IPS-20b (cell line): ENCODE measurements around the gene IFNLR1.

ENCODE experiments used
- H3K27ac ChIP-seq: one replicate; pipeline ENCODE4 v1.5.1; 2013; ENCODE audit warnings: low read length
- H3K27me3 ChIP-seq: 2 replicates; pipeline ENCODE4 v1.6.1; 2013; ENCODE audit warnings: mild to moderate bottlenecking, low read length, inconsistent platforms; ENCODE audit not compliant: insufficient read depth
- H3K36me3 ChIP-seq: 2 replicates; pipeline ENCODE4 v1.6.1; 2013; ENCODE audit warnings: low read depth, mild to moderate bottlenecking, inconsistent platforms, low read length, moderate library complexity; ENCODE audit not compliant: insufficient read depth
- H3K4me1 ChIP-seq: 2 replicates; pipeline ENCODE4 v1.6.1; 2013; ENCODE audit warnings: mild to moderate bottlenecking, control low read depth, inconsistent platforms, low read length, moderate library complexity; ENCODE audit not compliant: insufficient read depth
- H3K4me3 ChIP-seq: 2 replicates; pipeline ENCODE4 v1.5.1; 2013; ENCODE audit warnings: mild to moderate bottlenecking, low read length, inconsistent platforms
- H3K9ac ChIP-seq: 2 replicates; pipeline ENCODE4 v1.6.1; 2013; ENCODE audit warnings: low read depth, mild to moderate bottlenecking, inconsistent platforms, low read length, moderate library complexity
- H3K9me3 ChIP-seq: 2 replicates; pipeline ENCODE4 v1.6.1; 2013; ENCODE audit warnings: mild to moderate bottlenecking, low read depth, low read length, inconsistent platforms; ENCODE audit not compliant: insufficient read depth

The IFNLR1 gene

GRCh38 chr1:24105368-24106160 is 81.5 kb downstream of the IFNLR1 start:
- H3K4me1 ChIP-seq: no peaks in the 10 kb centered on the region; the same call in 1 of the 2 replicates
- H3K36me3 ChIP-seq: no peaks in the 10 kb centered on the region
- no peaks in the 10 kb centered on the region for H3K9me3 ChIP-seq
- H3K27ac ChIP-seq: no peak overlapping the region
- no peak overlapping the region for H3K9ac ChIP-seq
- no peak overlapping the region for H3K4me3 ChIP-seq
- H3K27me3 ChIP-seq: no peaks in the 10 kb centered on the region

DNA sequence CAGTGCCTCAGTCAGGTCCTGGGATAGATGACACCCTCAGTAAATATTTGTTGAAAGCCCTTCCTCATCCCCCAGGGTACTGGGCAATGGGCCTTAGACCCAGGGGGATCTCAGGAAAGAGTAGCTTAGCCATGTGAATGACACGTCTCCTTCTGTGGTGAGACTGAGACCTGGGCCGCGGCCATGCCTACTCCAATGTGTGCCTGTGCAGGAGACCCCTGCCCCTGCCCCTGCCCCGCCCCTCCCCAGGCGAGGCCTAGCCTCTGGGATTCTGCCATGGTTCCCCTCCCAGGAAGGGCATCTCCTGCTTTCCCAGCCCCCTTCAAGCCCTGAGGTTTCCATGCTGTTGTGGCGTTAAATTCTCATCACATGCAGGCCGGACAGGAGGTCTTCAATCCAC is 82.2 kb downstream of the IFNLR1 start:
- no peak overlapping the region for H3K27ac ChIP-seq
- no peaks in the 10 kb centered on the region; the same call in 1 of the 2 replicates for H3K4me1 ChIP-seq
- no peaks in the 10 kb centered on the region for H3K9me3 ChIP-seq
- no peak overlapping the region for H3K9ac ChIP-seq
- no peaks in the 10 kb centered on the region for H3K36me3 ChIP-seq
- H3K27me3 ChIP-seq: no peaks in the 10 kb centered on the region
- no peak overlapping the region for H3K4me3 ChIP-seq
